ENCODE results near the gene CSMD2.

Gene CSMD2

GRCh38 chr1:33996281-33996680, 168.7 kb downstream of the CSMD2 start:
- no peak for DNase-seq

- no peak for DNase-seq
Observed at GRCh38 chr1:33993301-33993700, 171.7 kb downstream of the CSMD2 start.

DNA sequence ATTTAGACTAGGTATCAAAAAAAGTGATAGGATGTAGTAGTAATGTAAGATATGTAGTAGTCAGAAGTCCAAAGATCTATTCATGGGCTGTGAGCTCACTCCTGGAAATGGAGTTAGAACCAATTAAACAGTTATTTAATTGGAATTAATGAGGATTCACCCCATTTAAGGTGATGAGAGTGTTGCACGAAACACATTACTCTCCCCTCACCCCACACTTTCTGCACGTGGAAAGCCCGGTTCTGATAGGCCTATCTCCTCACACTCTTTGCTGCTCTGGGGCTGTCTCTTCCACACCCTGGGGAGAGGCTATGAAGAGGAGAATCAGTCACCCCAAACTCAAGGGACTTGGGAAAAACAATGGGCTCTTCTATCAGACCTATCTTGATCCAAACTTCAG, 174.7 kb downstream of the CSMD2 start:
- DNase-seq, result no peak

- DNase-seq, result no peak
Observed at GRCh38 chr1:33988161-33988560, 176.9 kb downstream of the CSMD2 start.

DNA sequence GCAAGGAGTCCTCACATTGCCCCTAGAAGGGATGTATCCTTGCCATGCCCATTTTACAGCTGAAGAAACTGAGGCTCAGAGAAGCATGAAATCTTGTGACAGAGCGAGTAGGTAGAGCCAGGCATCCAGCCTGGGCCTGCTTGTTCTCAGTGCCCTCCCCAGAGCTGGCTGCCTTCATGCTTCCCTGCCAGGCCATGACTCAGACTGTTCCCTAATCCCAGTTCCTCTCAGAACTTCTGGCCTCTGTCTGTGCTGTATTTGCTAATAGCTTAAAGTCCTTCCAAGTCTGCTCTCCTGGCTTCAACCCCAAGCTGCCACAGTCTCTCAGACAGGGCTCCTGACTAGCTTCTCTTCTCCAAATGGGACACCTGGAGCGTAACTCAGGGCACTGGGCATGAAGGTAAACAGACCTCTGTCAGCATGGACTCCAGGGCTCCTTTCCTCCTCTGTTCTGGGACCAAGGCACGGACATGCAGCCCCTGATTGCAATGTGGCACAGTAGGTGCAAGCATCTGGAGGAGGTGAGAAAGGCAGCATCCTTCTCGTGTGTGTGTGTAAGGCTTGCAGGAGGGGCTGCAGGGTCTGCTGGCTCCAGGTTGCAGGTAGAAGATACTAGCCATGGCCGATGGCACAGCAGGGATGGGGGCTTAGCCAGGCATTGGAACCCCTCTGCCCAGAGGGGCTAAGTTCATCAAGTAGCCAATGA, 178.5 kb downstream of the CSMD2 start:
- no peak for DNase-seq

GRCh38 chr1:33985656-33986055, 179.4 kb downstream of the CSMD2 start:
- no peak for DNase-seq

GRCh38 chr1:33984906-33985565, 180.0 kb downstream of the CSMD2 start:
- no peak for DNase-seq

GRCh38 chr1:33982419-33982818, 182.6 kb downstream of the CSMD2 start:
- DNase-seq, result no peak

DNA sequence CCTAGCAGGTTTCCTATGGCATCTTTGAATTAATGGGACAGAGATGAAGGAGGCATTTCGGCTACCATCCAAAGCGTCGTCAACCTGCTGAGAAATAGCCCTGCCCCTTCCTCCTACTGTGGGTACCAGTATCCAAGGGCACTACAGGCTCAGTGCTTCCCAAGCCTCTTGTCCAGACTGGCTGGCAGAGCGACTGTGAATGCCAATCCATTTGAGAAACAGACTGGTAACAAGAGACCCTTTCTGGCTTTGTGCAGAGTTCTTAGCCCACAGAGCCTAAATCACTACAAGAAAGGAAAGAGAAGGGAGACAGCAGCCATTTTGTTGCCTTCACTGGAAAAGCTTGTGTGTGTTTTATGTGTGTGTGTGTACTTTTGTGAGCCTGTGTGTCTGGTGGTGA, 185.7 kb downstream of the CSMD2 start:
- no peak for DNase-seq

DNA sequence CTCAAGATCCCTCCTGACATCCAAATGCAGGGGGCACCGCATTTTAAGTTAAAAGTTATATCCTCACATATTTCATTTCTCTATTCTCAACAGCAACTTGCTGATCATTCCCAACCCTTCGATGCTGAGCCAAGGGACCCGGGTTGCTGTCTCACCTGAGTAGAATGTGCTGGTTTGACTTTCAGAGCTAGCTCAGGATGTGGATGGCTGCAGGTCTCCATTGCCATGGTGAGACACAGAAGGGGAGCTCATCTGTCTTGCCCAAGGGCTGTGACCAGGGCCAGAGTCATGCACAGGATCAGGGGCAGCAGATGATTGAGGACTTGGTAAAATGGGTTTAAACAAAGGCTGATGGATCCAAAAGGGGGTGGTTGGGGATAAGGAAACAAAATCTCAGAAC, 189.1 kb downstream of the CSMD2 start:
- no peak for DNase-seq

GRCh38 chr1:33973799-33974545, 191.1 kb downstream of the CSMD2 start:
- no peak for DNase-seq

DNA sequence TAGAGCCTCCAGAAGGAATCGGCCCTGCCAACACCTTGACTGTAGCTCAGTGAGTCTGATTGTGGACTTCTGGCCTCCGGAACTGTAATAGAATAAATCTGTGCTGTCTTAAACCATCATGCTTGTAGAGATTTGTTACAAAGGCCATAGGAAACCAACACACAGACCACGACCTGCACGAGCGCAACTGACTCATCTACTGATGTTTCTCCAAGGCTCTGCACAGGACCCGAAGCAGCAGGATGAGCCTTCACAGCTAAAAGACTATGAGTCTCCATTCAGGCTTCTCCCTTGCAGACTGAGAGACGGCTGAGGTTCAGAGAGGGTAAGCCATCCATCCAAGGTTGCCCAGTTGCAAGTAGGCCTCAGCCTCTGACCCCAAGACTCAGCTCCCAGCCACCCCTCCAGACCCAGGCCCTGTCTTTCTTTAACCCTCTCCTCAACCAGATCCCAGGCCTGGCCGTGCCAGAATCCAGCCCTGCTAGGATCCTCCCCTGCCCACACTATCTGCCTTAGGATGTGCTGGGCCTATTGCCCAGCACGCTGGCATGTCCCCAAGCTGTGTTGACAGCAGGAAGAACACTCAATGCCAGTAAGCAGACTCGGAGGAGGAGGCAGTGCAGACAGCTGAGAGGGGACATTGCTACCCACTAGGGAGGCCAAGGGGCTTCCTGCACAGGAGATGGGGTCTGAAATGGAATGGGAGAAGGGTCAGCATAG, 192.2 kb downstream of the CSMD2 start:
- no peak for DNase-seq

GRCh38 chr1:33971913-33972312, 193.1 kb downstream of the CSMD2 start:
- DNase-seq, result no peak

DNA sequence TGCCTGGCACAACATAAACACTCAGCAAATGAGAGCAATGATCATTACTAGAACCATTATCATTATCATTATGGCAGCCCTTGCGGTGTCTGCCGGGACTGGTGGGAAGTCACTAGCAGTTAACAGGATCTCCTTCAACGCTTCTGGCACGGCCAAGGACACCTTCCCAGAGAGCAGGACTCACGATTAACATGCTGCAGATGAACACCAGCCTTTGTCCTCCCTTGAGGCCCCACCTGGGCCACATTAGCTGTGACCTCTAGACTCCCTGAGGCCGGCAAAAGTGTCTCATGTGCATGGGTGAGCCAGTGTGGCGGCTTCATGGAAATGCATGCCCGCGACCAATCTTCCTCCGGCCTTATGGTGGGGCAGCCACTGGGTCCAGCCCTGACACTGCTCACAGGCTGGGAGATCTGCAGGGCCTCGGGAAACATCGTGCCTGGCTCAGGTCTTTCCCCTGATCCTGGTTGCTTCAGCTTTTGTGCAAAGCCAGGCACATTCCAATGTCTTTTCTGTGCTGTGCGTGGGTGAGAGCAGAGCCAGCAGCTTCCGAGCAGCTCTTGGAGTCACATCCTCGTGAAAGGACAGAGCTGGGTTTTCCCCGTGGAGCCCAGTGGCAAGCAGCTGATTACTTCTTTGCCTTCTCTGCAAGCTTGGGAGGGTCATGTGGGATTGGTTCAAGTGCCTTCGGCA, 193.9 kb downstream of the CSMD2 start:
- DNase-seq, result no peak

DNA sequence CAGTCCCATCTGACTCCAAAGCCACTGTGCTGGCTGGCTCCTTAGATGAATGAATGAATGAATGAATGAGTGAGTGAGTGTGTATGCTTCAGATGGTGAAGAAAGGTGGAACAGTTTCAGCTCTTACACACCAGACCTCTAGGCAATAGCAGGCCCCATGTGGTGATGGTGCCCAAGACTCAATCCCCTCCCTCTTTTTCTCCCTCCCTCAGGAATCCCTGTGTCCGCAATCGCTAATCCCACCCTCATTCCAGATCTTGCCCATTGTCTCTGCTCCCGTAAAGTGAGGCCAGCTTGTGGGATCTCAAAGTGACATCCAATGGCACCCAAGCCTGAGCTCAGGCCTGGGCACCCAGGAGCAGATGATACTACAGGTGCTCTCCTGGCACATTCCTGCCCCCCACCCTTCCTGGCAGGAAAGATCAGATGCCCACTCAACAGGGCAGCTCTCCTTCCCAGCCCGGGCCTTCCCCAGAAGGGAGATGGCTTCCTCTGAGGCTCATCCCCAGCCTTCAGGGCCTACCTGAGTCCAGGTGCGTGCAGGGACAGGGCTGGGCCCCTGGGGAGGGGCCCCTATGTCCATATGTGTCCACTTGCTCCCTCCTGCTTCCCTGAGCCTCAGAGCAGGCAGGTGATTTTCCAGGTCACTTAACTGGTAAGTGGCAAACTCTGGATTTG, 194.7 kb downstream of the CSMD2 start:
- no peak for DNase-seq

DNA sequence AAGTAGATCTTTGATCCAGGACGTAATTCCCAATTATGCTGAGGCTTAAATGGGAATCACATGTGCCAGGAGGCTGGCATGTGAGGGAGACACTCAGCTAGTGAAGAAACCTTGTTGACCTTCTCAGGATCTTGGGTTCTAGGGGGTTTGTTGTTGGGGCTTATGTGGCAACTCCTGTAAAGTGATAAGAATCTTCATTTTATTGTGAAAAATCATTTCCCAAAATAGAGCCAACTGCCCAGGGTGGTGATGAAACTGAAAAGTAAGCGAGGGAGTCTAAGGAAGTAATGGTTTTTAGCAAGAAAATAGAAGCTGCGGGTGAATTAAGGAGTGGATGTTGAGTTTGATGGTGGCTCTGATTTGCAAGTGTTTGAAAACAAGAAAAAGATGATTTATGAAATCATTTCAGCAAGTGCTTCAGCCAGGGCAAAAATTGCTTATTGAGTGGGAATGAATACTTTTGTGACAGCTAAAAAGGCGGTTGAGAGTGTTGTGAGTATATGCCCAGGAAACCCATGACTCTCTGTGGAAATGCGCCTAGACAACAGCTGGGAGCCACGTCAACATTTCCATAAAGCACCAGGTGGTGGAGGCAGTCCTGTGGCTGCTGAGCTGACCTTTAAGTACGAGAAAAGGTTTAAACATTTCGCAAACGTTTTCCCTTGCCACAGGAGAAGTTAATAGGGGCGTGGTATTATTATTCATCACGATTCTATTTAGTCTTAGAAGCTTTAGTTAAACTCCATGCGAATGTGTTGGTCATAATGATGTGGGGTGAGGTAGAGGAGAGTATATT, 198.5 kb downstream of the CSMD2 start:
- DNase-seq, result no peak

DNA sequence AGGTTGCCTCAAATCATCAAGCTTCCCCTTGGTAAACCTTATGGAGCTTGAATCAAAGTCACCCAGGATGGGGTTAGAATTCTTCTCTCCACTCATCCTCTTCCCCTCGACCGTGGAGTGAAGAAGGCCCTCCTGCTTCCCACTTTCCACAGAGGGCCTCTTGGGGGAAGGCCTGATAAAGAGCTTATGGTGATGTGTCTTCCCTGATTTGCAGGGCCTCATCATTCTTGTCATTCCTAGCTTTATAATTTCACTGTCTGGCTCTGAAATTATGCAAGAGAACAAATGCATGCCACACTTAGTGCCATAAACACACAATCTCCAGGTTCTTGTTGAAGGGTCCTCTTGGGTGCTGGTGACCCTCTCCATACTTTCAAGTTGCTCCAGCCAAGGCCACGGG, 199.9 kb downstream of the CSMD2 start:
- DNase-seq, result no peak

GRCh38 chr1:33962061-33962460, 203.0 kb downstream of the CSMD2 start:
- no peak for DNase-seq

DNA sequence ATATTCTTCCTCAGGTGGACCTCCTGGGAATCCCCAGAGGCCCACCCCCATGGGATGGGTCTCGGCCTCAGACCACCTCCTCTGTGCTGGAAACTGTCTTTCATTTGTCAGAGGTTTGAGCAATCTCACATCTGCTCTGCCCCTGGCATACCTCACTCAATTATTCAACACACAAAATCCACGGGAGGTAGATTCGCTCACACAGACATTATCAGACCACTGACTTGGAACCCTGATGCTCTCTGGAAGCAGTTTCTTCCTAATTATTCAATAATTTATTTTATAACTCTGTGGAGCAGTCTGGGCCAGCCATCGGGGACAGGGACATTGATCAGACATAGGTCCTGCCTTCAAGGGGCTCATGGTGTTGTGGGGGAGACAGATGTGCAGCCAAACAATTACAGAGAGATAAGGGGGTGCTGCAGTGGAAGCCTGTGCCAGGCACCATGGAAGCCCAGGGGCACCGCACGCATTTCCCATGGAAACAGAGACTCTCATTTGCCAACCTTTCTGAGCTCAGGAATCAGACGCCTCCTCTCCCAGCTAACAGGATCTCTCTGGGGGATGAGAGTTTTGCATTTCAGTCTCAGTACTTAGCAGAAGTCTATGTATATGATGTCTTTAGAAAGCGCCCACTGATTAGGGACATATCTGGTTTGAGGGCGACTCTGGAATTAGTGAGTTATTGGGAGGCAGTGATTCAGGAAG, 204.7 kb downstream of the CSMD2 start:
- no peak for DNase-seq

GRCh38 chr1:33957854-33958253, 207.2 kb downstream of the CSMD2 start:
- DNase-seq, result no peak

- DNase-seq, result no peak
Observed at GRCh38 chr1:33955096-33955495, 209.9 kb downstream of the CSMD2 start.
